HG03103 (cell line): Measurements from ENCODE around the gene FANCG.

ENCODE experiments used
- ATAC-seq: cut with Tn5 transposase; IDR thresholded peaks from one replicate; pipeline ENCODE4 v1.9.1; 2021; ENCODE audit warnings: low read depth; ENCODE audit not compliant: unreplicated experiment

FANCG gene

DNA sequence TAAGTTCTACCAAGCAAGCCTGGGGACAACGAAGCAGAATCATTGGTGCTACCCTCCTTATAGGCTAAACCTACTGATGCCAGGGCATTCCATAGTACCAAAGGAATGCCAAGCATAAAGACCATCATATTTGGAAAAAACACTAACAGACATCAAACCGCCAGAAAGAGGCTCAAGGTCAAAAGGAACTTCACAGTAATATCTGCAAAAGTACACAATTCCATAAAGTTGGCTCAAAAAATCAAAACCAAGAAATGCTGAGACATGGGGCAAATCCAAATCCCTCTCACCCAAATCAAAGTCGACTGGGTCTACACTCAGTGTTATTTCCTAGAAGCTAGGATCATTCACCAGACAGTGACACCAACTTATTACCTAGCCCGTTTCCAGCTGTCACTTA, 10.7 kb downstream of the FANCG start:
- no peak for ATAC-seq

DNA sequence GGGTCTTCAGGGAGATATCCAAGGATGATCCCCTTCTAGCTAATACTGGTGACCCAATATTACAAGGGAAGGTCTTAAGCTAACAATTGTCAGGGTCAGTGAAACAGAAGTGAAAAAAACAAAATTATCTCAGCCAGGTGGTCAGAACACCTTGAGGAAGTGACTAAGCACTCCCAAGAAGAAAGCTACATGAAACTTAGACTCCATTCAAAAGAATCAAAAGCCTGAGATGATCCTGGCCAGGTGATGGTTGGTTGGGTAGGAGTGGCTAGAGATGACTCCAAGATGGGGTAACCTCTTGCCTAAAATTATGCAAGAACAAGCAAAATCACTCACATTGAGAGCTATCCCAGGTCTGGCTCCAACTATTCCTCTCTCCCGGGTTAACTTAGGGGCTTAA, 12.7 kb downstream of the FANCG start:
- ATAC-seq, result no peak

DNA sequence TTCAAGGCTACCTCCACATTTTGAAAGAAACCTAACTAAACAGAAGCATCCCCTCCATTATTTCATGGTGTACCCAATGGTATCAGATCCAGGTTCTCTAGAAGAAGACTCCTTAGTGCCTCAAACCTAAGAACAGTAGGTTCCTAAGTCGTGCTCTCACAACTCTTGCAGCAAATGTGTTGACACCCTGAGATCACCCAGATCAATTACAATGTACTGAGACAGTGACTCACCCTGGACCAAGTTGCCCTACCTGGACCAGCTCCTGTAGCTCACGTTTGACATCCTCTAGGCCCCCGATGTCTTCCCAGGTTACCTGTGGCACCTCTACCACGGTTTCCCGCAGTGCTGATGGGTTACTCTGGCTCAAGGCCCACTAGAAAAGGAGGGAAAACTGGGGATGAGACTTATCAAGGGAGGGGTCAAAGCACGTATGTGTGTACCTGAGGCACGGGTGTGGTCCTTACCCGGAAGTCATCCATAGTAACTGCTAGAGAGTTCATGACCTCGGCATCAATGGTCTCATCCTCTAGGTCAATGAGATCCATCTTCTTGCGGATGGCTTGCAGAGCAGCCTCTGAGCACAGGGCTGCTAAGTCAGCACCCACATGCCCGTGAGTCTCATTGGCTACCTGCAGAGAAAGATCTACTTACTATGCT, 19.1 kb downstream of the FANCG start:
- no peak for ATAC-seq

DNA sequence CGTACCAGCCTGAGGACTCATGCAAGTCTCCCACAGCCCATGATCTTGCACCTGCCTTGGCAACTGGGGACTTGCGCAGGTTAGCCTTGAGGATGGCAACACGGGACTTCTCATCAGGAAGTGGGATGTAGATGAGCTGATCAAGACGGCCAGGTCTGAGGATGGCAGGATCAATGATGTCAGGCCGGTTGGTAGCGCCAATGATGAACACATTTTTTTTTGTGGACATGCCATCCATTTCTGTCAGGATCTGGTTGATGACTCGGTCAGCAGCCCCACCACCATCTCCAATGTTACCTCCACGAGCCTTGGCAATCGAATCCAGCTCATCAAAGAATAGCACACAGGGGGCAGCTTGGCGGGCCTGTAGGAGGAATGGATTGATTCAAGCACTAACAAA, 20.3 kb downstream of the FANCG start:
- no peak for ATAC-seq

DNA sequence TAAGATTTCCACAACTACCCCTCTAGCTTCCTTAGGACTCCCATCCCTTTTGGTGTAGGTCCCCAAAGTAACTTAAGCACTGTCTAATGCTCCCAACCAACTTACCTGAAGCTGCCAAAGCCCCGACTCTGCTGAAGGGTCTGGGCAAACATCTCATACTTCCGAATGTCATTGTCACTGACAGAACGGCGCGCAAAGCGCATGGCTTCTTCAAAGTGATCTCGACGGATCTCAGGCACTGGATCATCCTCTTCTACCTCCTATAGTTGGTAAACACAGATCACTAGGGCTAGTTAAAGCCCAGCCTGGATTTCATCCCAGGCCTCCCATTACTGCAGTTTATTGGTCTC, 22.5 kb downstream of the FANCG start:
- no peak for ATAC-seq

DNA sequence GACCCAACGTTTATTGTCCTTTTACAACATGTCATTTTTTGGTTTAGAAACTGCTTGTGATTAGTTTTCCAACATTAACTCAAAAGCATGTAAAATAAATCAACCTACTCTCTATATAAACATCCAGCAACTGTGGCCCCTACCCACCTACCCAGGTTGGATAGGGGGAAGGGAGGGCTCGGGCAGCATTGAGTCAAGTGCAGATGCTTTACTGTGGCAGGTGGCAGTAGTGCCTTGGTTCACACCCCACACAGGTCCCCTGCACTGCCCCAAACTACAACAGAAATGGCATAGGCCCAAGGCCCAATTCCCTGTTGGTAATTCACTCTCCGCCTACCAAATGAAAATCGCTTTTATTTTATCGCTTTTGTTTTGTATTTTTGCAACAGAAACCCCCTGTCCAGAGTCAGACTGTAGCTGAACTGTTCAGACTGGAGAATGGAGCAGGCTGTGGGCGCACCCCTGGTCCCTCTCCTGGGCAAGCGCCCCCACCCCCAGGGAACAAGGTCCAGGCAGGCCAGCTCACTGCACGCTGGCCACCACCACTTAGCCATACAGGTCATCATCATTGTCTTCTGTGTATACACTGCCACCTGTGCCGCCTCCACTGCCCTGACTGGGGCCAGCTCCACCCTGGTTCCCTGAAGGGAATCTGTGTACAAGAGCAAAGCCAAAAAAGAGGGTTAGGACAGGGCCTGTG, 23.0 kb downstream of the FANCG start:
- ATAC-seq, result no peak

DNA sequence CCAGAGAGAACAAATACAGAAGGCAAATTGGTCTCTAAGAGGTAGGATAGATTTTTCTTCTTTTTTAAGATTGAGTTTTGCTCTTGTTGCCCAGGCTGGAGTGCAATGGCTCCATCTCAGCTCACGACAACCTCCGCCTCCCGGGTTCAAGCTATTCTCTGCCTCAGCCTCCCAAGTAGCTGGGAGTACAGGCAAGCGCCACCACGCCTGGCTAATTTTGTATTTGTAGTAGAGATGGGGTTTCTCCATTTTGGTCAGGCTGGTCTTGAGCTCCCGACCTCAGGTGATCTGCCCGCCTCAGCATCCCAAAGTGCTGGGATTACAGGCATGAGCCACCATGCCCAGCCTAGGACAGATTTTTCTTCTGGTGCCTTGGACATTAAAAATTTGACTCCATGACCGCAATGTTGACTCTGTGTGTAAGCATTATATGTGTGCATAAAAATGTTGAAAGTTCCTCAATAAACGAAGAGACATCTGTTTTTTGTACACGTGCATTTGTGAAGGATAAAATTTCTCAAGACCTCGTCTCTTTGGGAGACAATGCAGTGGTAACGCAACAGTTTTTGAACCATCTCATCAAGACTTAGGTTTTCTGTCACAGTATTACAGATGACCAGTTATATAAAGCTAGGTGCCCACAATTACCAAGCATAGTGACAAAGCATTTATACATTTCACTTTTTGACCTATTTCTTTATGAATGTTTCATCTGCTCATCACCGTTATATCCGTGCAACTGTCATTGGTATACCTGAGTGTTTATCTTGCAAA, 24.7 kb downstream of the FANCG start:
- no peak for ATAC-seq

DNA sequence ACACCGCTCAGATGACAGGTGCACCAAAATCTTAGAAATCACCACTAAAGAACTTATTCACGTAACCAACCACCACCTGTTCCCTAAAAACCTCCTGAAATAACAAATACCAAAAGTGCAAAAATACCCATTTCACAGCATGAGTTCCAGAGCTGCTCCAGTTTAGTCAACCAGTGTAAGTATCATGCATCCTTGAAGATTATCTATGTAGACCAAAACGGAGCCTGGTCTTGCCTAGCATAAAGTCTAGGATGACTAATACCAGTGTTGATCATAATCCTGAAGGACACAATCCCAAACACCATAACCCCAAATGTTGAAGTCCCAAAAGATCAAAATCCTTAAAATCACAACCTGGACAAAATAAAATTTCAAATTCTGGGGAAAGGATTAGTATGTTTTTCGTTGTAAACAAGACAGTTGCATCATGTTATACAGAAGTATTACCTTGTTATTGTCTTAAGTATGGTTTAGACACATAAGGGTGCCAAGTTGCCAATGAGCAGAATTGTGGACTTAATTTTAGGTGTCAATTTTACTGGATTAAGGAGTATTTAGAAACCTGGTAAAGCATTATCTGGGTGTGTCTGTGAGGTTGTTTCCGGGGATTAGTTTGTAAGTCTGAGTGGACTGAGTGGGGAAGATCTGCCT, 25.4 kb downstream of the FANCG start:
- no peak for ATAC-seq

DNA sequence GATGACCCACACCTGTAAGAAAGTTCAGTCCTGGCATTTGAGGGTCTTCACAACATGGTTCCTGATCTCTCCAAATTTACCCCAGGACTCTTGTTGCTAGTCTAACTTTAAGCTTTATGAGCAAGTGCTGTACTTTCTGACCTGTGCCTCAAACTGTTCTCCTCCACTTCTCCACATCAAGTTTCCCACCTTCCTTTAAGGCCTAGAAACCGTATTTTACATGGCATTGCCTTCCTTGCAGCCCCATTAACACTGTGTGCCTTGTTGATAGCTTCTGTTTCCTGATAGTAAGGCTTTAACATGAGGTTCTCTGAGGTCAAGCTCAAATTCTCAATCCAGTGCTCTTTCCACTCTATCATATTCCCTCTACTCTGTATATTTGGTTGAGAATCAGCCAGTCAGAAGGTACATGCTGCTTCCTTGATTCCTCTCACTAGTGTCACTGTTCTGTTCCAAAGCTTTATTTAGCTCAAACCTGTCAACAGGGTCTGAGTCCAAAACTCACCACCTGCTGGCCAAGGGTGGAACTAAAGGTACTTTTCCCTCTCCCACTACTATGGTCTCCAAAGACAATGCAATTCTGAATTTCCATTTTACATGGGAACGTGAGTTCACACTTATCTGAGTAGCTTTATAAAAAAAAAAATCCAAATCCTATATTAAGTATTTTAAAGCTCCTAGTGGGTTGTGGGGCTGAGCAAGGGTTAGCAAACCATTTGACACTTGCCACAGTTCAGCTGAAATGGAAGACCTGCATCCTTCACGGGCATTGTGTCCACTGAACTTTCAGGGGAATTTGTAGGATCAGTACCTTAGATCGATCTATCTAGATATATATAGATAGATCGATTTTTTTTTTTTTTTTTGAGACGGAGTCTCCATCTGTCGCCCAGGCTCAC, 28.4 kb downstream of the FANCG start:
- ATAC-seq, result no peak

DNA sequence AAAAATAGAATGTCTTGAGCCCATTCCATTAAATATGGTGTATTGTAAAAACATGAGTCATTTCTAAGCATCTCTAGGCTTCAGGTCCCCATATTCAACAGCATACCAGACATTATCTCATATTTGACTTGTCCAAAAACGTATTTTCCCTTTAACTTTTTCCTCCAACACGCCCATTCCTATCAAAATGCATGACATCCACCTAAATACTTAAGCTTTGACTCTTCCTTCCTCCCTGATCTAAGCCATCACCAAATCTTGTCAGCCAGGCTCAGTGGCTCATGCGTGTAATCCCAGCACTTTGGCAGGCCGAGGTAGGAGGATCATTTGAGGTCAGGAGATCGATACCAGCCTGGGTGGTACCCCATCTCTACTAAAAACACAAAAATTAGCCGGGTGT, 31.2 kb downstream of the FANCG start:
- no peak for ATAC-seq

DNA sequence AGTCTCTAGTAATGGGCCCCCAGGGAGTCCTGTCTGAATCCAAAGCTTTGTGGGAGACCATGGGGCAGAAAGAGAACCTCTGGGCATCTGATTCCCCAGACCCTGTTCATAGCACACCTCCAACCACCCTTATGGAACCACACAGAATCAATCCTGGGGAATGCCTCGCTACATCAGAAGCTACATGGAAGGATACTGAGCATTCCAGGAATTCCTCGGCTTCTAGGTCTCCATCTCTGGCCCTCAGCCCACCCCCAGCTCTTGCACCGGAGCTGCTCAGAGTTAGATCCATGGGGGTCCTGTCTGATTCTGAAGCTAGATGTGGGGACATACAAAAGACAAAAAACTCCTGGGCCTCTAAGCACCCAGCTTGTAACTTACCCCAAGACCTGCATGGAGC, 35.7 kb downstream of the FANCG start:
- no peak for ATAC-seq

DNA sequence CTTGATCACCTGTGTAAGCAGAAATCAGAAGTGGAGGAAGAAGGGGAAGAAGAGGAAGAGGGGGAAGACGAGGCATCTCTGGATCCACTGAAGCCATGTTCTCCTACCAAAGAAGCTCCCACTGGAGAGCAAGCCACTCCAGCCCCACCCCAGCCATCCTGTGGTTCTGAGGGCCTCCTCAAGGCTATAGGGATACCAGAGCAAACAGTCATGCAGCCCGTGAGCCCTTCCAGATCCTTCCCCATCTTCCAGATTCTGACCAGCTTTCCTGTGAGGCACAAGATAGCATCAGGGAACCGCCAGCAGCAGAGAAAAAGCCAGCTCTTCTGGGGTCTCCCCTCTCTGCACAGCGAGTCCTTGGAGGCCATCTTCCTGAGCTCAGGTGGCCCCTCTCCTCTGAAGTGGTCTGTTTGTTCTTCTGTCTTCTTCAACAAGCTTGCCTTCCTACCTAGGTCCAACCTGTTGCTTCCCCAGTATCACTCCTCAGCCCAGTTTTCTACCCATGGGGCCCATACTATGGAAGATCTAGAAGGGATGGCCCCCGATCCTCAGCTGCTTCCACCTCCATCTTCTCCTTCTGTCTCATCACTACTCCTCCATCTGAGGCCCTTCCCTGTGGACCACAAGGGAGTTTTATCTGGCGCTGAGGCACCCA, 36.7 kb downstream of the FANCG start:
- ATAC-seq, result no peak

DNA sequence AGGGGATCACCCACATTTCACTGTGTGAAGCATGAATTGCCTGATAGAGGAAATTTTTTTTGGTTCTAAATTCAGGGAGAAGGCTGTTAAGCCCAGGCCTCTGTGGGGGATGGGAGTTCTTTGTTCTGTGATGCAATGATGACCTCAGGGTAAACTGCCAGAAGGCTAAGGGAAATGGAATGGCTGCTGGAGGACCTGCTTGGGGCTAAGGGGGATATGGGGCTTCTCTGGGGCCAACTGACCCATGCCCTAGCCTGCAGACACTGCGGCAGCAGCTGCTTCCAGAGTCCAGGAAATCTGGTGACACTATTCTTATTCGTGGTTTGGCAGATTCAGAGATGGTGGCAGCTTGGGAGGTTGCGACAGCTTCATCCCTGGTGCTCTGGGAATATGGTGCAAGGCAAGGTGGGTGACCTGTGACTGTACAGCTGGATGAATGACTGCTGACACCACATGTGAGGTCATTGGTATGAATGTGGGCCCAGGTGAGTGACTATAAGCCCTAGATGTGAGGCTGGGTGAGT, 37.6 kb downstream of the FANCG start:
- no peak for ATAC-seq

DNA sequence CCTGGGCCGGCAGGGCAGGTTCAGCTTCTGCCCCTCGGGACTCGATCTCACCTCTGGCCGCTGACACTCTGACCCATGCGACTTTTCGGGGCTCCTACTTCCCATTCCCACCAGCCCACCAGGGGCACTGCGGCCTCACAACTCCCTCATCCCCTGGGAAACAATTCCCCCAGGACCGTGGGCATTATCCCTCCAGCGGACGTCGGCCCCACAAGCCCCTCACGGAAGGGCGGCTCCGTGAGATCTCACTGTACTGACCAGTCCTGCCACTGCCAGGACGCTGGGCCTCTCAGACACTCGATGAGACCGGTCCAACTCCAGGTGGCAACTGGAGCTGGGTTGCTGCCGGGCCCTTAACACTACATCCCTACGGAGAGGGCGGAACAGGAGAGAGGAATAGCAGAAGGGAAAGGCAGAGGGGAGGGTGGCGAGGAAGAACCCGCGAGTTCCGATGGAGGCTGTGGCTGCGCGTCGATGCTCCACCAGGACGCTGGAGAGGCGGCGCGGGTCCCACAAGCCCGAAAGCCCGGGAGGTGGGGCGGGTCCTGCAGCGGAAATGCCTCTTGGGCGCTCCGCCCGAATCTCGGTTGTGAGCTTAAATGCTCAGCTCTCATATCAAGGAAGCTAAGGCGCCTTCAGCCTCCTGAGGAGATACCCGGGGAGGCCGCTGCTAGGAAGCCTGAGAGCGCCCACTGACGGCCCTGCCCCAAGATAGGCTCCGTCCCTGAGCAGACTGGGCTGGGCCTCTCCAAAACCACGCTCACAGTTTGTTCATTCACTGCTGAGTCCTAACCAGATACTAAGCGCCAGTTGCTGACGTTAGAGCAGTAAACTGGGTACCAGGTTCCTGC, 43.7 kb downstream of the FANCG start:
- no peak for ATAC-seq

DNA sequence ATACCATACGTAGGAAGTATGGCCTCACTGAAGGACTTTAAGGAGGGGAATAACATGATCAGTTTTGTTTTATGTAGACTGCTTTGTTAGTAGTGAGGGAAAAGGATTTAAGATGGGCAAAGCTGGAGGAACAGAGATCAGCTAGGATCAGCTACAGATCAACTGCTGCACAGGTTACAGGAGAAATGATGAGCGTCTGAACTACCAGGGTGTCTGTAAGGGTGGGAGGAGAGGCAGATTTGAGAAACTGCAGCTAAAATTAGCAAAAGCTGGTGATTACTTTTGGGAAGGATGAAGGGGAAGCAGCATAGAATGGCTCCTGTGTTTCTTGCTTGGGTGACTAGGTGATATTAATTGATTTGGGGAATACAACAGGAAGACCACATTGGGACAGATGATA, 46.6 kb downstream of the FANCG start:
- no peak for ATAC-seq

DNA sequence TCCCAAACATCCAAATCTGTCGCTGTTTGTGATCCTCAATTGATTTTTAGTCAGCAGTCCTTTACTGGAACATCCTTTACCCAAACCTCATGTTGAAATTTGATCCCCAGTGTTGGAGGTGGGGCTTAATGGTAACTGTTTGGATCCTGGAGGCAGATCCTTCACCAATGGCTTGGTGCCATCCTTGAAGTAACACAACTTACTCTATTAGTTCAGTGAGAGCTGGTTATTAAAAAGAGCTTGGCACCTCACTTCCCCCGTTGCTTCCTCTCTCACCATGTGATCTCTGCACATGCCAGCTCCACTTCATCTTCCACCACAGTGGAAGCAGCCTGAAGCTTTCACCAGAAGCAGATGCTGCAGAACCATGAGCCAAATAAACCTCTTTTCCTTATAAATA, 49.9 kb downstream of the FANCG start:
- no peak for ATAC-seq

DNA sequence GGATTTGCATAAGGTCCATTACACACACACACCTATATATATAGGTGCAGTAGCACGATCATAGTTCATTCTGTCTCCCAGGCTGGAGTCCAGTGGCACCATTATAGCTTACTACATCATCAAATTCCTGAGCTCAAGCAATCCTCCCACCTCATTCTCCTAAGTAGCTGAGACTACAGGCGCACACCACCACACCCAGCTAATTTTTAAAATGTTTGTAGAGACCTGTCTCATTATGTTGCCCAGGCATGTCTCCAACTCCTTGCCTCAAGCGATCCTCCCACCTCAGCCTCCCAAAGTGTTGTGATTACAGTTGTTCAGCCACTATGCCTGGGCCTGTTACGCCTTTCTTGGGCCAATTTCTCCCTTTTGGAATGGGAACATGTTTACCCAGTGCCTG, 50.5 kb downstream of the FANCG start:
- no peak for ATAC-seq

DNA sequence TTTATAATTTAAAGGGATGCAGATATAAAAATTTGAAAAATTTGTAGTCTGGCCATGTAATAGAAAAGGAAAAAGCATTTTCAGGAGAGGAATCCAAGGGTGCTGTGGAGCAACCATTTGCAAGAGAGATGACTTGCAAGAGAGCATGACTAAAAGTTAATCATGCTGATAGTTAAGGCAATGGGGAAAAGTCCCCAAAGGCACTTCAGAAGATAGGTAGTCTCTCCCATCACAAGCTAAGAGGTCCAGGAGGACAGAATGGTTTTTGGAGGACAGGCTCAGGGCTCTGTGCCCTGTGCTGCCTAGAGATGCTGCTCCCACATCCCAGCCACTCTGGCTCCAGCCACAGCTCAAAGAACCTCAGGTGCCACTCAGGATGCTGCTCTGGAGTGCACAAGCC, 51.4 kb downstream of the FANCG start:
- ATAC-seq, result no peak

DNA sequence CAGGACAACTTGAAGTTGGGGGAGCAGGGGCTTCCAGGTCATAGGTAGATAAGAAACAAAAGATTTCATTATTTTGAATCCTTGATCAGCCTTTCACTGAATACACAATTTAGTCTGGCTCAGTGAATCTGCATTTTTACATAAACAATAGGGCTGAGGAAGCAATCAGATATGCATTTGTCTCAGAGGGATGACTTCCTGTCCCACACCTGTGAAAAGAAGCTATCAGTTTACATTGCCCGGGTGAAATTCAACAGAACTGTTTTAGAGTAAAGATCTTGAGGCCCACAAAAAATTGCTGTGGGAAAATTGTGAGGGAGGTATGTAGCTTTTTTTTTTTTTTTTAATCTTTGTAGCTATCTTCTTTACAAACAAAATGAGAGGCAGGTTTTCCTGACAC, 51.9 kb downstream of the FANCG start:
- ATAC-seq, result no peak
